ENCODE results near the gene NAPA. TPM values are rescaled to one million over a fixed set of nuclear protein-coding genes. Genes with fewer than 3 reads are reported as not detected.

NAPA gene
- polyA plus RNA-seq, 1 donor from 2014 or later: 100 TPM

- H3K4me3 ChIP-seq (ENCODE audit: low read length): no peak overlapping the region
- no peaks in the 10 kb centered on the region for H3K9me3 ChIP-seq (ENCODE audit: low read length)
- no peak overlapping the region for H2AFZ ChIP-seq (ENCODE audit: low read depth, low read length)
- H3K79me2 ChIP-seq (replicated peaks; ENCODE audit: insufficient read depth, low read length): no peaks in the 10 kb centered on the region
- H3K27ac ChIP-seq (ENCODE audit: low read length): no peak overlapping the region
- H3K9ac ChIP-seq (ENCODE audit: low read length): no peak overlapping the region
- no peak overlapping the region for H3K4me2 ChIP-seq (ENCODE audit: low read length)
- no peaks in the 10 kb centered on the region for H3K27me3 ChIP-seq (ENCODE audit: insufficient read depth, low read depth, low read length)
- no peaks in the 10 kb centered on the region for H3K9me2 ChIP-seq (ENCODE audit: insufficient read depth, low read length)
- H3K36me3 ChIP-seq (ENCODE audit: insufficient read depth, low read length): no peaks in the 10 kb centered on the region
- no peaks in the 10 kb centered on the region for H4K20me1 ChIP-seq (ENCODE audit: insufficient read depth)
- no peaks in the 10 kb centered on the region for H3F3A ChIP-seq (ENCODE audit: insufficient read depth, low read length, poor library complexity, severe bottlenecking)
- no peak for TF ChIP-seq CTCF (IDR thresholded peaks at IDR 0.05; ENCODE audit: poor library complexity, severe bottlenecking)
- no peak for TF ChIP-seq EZH2 (IDR thresholded peaks at IDR 0.05; ENCODE audit: borderline replicate concordance, insufficient read depth, low read length, poor library complexity, severe bottlenecking)
- TF ChIP-seq REST (IDR thresholded peaks at IDR 0.05; ENCODE audit: borderline replicate concordance): no peak
- TF ChIP-seq SMC3 (conservative IDR thresholded peaks at IDR 0.05; ENCODE audit: poor library complexity): no peak
- no peak for TF ChIP-seq MXI1 (conservative IDR thresholded peaks at IDR 0.05; ENCODE audit: poor library complexity, severe bottlenecking)
- no peak for TF ChIP-seq RAD21 (conservative IDR thresholded peaks at IDR 0.05)
- no peak for TF ChIP-seq TAF1 (IDR thresholded peaks at IDR 0.05; ENCODE audit: low read depth)
- no peak for TF ChIP-seq POLR2AphosphoS5 (IDR thresholded peaks at IDR 0.05)
- TF ChIP-seq EP300 (conservative IDR thresholded peaks at IDR 0.05; ENCODE audit: poor library complexity, severe bottlenecking): no peak
Observed at GRCh38 chr19:47499371-47499770, 15.5 kb downstream of the NAPA start.

GRCh38 chr19:47498561-47498960 lies 16.3 kb downstream of the NAPA start:
- Histone ChIP-seq H3K4me3 (ENCODE audit: low read length) (no peak overlapping the region), H2AFZ (ENCODE audit: low read depth, low read length) (no peak overlapping the region), H3K9me2 (ENCODE audit: insufficient read depth, low read length) (no peaks in the 10 kb centered on the region), H4K20me1 (ENCODE audit: insufficient read depth) (no peaks in the 10 kb centered on the region), H3K27me3 (ENCODE audit: insufficient read depth, low read depth, low read length) (no peaks in the 10 kb centered on the region), H3K36me3 (ENCODE audit: insufficient read depth, low read length) (no peaks in the 10 kb centered on the region), H3K79me2 (replicated peaks; ENCODE audit: insufficient read depth, low read length) (no peaks in the 10 kb centered on the region), H3K4me2 (ENCODE audit: low read length) (no peak overlapping the region), H3K9me3 (ENCODE audit: low read length) (no peaks in the 10 kb centered on the region), H3F3A (ENCODE audit: insufficient read depth, low read length, poor library complexity, severe bottlenecking) (no peaks in the 10 kb centered on the region), H3K27ac (ENCODE audit: low read length) (no peak overlapping the region), H3K9ac (ENCODE audit: low read length) (no peak overlapping the region)
- no peak for TF ChIP-seq CTCF (IDR thresholded peaks at IDR 0.05; ENCODE audit: poor library complexity, severe bottlenecking)
- TF ChIP-seq RAD21 (conservative IDR thresholded peaks at IDR 0.05): no peak
